Ishikawa (cell line): ENCODE results near the gene ADGRE2.

Experiments used
- CEBPB ChIP-seq: IDR thresholded peaks from 2 replicates; pipeline ENCODE4 v1.6.1; 2012
- YY1 ChIP-seq: IDR thresholded peaks from 2 replicates; pipeline ENCODE4 v1.6.1; 2012; ENCODE audit warnings: low read depth

GRCh38 chr19:14764401-14764800 is 14.0 kb downstream of the ADGRE2 start:
- no peak for TF ChIP-seq YY1
- no peak for TF ChIP-seq CEBPB
